GM21786 (cell line): ENCODE data around the gene SLC25A11.

Source experiments
- ATAC-seq: cut with Tn5 transposase; IDR thresholded peaks from one replicate; pipeline ENCODE4 v1.9.1; 2021; ENCODE audit not compliant: unreplicated experiment

Gene SLC25A11

DNA sequence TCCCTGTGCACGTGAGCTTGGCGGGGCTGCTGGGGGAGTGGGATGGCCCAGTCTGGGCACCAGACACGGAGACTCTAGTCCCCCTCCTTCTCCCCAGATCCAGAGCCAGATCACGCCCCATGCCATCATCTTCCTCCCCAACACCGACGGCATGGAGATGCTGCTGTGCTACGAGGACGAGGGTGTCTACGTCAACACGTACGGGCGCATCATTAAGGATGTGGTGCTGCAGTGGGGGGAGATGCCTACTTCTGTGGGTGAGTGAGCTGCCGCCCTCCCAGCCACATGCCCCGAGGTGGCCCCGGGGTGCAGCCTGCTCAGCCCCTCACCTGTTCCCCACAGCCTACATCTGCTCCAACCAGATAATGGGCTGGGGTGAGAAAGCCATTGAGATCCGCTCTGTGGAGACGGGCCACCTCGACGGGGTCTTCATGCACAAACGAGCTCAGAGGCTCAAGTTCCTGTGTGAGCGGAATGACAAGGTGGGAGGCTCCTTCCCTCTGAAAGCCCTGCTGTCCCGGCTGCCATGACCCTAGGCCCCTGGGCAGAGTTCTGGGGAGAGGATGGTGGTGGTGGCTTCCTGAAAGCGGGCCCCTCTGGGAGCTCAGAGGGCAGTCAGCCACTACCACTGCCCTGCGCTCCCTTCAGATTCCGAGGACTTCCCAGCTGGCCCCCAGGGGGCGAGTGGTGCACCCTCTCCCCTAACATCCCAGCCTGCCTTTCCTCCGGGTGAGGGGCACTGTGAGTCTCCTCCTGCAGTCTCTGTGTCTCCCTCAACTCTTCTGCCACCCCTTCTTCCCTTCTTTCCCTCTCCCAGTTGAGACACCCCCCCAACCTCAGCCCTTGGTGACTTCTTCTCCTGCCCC, 43.3 kb downstream of the SLC25A11 start:
- no peak for ATAC-seq

DNA sequence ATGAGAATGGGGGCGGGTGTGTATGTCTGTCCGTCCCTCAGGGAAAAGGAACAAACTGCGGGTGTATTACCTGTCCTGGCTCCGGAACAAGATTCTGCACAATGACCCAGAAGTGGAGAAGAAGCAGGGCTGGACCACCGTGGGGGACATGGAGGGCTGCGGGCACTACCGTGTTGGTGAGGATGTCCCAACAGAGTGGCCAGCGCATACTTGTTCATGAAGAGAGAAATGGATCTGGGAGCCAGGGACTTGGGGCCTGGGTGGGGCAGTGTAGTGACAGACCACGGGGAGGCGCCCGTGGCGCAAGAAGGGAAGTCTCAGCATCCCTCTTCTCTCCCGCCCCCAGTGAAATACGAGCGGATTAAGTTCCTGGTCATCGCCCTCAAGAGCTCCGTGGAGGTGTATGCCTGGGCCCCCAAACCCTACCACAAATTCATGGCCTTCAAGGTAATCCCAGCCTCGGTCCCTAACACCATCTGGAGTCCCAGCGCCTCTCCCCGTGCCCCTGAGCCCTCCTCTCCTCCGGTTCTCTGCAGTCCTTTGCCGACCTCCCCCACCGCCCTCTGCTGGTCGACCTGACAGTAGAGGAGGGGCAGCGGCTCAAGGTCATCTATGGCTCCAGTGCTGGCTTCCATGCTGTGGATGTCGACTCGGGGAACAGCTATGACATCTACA, 44.1 kb downstream of the SLC25A11 start:
- no peak for ATAC-seq

DNA sequence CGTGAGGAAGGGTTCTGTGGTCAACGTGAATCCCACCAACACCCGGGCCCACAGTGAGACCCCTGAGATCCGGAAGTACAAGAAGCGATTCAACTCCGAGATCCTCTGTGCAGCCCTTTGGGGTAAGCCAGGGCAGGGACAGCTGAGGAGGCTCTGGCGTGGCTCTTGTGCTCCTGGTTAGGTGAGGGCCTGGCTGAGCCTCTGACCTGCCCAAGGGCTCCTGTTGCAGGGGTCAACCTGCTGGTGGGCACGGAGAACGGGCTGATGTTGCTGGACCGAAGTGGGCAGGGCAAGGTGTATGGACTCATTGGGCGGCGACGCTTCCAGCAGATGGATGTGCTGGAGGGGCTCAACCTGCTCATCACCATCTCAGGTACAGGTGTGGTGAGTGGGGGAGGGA, 44.7 kb downstream of the SLC25A11 start:
- no peak for ATAC-seq

DNA sequence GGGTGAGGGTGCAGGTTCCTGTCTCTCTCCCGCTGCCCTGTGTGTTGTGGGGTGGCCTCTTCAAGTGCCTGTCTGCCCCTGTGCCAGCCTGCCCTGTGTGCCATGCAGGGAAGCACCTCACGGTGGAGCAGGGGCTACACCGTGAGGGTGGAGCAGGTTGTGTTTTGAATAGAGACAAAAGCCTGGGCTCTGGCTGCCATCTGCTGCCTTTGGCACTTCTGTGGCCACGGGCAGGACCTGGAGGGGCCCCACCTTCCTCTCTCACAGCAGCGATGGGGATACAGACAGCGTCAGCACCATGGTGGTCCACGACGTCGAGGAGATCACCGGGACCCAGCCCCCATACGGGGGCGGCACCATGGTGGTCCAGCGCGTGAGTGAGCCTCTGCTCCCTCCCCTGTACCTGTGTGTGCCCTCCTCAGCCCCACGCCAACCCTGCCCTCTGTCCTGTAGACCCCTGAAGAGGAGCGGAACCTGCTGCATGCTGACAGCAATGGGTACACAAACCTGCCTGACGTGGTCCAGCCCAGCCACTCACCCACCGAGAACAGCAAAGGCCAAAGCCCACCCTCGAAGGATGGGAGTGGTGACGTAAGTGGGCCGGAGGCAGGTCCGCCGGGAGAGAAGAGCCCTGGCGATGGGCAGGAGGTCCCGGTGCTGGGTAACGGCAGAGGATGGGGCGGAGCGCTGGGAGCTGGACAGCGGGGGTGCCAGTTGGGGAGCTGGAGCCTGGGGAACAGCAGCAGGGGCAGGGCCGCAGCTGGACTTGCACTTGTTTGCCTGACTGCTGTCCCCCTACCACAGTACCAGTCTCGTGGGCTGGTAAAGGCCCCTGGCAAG, 45.9 kb downstream of the SLC25A11 start:
- ATAC-seq, result no peak

DNA sequence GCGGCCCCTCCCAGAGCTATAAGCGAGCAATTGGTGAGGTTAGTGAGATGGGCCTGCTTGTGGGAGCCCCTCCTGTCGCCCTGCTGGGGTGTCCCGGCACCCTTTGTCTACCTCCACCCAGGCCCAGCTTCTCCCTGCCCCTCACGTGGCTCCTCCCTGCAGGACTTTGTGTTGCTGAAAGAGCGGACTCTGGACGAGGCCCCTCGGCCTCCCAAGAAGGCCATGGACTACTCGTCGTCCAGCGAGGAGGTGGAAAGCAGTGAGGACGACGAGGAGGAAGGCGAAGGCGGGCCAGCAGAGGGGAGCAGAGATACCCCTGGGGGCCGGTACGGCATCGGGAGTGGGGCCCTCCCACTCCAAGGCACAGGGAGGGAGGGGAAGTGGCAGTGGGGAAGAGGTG, 46.6 kb downstream of the SLC25A11 start:
- no peak for ATAC-seq

DNA sequence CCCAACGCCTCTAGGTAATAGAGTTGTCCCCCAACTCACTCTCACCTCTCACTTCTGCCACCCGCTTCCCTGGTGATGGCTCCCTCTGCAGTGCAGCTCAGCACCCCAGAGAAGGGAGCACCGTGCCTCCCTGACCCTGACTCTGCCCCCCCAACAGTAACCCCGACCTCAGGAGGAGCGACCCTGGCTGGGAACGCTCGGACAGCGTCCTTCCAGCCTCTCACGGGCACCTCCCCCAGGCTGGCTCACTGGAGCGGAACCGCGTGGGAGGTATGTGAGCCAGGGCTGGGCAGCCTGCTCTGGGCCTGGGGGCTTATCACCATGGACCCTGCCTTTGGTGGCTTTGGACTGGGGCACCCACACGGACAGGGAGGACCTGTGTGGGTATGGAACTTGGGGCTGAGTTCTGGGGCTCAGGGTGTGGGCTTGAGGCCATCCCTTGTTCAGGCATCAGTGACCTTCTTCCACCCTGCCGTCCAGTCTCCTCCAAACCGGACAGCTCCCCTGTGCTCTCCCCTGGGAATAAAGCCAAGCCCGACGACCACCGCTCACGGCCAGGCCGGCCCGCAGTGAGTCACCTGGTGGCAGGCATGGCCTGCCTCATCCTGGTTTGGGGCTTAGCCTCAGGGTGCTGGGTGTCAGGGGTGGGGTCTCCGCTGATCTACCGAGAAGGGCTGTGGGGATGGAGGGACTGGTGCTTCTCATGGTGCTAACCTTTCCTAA, 47.2 kb downstream of the SLC25A11 start:
- no peak for ATAC-seq

DNA sequence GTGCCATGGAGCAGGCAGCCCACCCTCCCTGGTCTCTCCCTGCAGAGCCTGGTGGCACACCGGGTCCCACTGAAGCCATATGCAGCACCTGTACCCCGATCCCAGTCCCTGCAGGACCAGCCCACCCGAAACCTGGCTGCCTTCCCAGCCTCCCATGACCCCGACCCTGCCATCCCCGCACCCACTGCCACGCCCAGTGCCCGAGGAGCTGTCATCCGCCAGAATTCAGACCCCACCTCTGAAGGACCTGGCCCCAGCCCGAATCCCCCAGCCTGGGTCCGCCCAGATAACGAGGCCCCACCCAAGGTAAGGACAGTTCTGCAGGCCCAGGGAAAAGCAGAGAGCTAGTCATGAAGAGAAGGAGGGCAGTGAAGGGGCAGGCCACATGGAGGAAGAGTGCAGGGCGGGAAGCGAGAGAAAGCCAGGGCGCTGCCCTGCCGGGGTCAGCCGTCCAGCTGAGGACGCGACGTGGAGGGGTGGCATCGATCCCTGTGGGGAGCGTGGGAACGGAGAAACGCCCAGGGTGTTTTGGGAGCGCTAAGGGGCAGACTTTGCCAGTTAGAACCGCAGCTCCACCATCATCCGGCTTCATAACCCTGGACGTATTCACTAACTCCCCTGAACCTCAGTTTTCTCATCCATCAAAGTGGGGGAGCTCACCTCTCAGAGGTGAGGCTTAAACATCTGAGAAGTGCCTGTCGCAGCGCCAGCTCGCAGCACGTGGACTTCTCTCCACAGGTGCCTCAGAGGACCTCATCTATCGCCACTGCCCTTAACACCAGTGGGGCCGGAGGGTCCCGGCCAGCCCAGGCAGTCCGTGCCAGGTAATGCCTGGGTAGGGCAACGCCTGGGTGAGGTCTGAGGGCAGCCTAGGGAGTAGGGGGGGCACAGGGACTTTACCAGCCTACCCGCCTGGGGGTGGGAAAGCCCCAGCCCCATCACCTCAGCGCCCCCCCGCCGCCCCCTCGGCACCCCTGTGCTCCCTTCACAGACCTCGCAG, 48.1 kb downstream of the SLC25A11 start:
- no peak for ATAC-seq

DNA sequence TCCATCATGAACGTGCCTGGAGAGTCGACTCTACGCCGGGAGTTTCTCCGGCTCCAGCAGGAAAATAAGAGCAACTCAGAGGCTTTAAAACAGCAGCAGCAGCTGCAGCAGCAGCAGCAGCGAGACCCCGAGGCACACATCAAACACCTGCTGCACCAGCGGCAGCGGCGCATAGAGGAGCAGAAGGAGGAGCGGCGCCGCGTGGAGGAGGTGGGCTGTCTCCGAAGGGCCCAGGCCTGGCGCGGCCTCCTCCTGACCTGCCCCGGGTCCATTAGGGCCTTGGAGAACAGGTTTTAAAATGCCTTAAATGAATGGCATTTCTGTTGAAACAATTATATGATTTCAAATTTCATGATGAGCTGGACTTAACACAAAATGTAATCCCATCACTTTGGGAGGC, 52.3 kb downstream of the SLC25A11 start:
- no peak for ATAC-seq
